ENCODE results near the gene RPS3. TPM values are rescaled to one million over a fixed set of nuclear protein-coding genes. Genes with fewer than 3 reads are reported as not detected.
"Not testable (repeated sequence)": the region's sequence is repeated elsewhere in the genome, so short reads cannot be mapped to it uniquely, and the experiment has no call there.

The RPS3 gene
- total and polyA plus RNA-seq, 4 donors, result 1,036 to 2,813 (median 2,148) TPM

GRCh38 chr11:75406338-75406777 lies 7.0 kb downstream of the RPS3 start:
- WGBS, 2 donors, result 22 to 56% methylated on average over 1 of the region's 1 CpG
- H3K9ac ChIP-seq (ENCODE audit: insufficient read depth in 1 of 2, low read length in 2 of 2), result no peak overlapping the region
- no peak overlapping the region for H3K4me3 ChIP-seq
- DNase-seq (no peak), ATAC-seq (ENCODE audit: insufficient read depth, low FRiP score) (peak; percentile 42)
- TF ChIP-seq CTCF (IDR thresholded peaks at IDR 0.05; ENCODE audit: control extremely low read depth, extremely low read depth), result no peak
- peaks cover 5 to 11% (median 9%) of the 10 kb centered on the region in 5 donors for H3K4me1 ChIP-seq (ENCODE audit: control insufficient read depth in 5 of 5, insufficient read depth in 5 of 5, low read length in 5 of 5)
- no peaks in the 10 kb centered on the region for H3K9me3 ChIP-seq (ENCODE audit: control insufficient read depth in 4 of 4, insufficient read depth in 3 of 4, low read length in 3 of 4)
- no peaks in the 10 kb centered on the region for H3K27me3 ChIP-seq (ENCODE audit: control insufficient read depth in 3 of 3, insufficient read depth in 3 of 3, low read length in 2 of 3)
- no peak overlapping the region for H3K27ac ChIP-seq (ENCODE audit: low read depth in 1 of 2, low read length in 1 of 2)
- H3K36me3 ChIP-seq (ENCODE audit: control insufficient read depth in 4 of 4, insufficient read depth in 4 of 4, low read length in 4 of 4), result peaks cover 41 to 54% (median 51%) of the 10 kb centered on the region in 4 donors

GRCh38 chr11:75408957-75409219 lies 9.6 kb downstream of the RPS3 start:
- H3K27ac ChIP-seq (ENCODE audit: low read depth in 1 of 2, low read length in 1 of 2), result no peak overlapping the region
- no peaks in the 10 kb centered on the region for H3K9me3 ChIP-seq (ENCODE audit: control insufficient read depth in 4 of 4, insufficient read depth in 3 of 4, low read length in 3 of 4)
- DNase-seq, result no peak
- no peaks in the 10 kb centered on the region for H3K27me3 ChIP-seq (ENCODE audit: control insufficient read depth in 3 of 3, insufficient read depth in 3 of 3, low read length in 2 of 3)
- H3K36me3 ChIP-seq (ENCODE audit: control insufficient read depth in 4 of 4, insufficient read depth in 4 of 4, low read length in 4 of 4), result peaks cover 28 to 34% (median 32%) of the 10 kb centered on the region in 4 donors
- no peak for TF ChIP-seq CTCF (IDR thresholded peaks at IDR 0.05; ENCODE audit: control extremely low read depth, extremely low read depth)
- WGBS, 2 donors, result 82 to 84% methylated on average over 2 of the region's 2 CpGs
- no peak overlapping the region for H3K4me3 ChIP-seq
- no peak overlapping the region for H3K9ac ChIP-seq (ENCODE audit: insufficient read depth in 1 of 2, low read length in 2 of 2)
- no peak for ATAC-seq (ENCODE audit: insufficient read depth, low FRiP score)
- peaks cover 0 to 5% (median 0%) of the 10 kb centered on the region in 5 donors for H3K4me1 ChIP-seq (ENCODE audit: control insufficient read depth in 5 of 5, insufficient read depth in 5 of 5, low read length in 5 of 5)

DNA sequence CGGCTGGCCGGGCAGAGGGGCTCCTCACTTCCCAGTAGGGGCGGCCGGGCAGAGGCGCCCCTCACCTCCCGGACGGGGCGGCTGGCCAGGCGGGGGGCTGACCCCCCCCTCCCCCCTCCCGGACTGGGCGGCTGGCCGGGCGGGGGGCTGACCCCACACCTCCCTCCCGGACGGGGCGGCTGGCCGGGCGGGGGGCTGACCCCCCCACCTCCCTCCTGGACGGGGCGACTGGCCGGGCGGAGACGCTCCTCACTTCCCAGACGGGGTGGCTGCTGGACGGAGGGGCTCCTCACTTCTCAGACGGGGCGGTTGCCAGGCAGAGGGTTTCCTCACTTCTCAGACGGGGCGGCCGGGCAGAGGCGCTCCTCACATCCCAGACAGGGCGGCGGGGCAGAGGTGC lies 10.7 kb downstream of the RPS3 start:
- not testable (repeated sequence) for H3K9ac ChIP-seq (ENCODE audit: insufficient read depth in 1 of 2, low read length in 2 of 2); H3K4me1 ChIP-seq (ENCODE audit: control insufficient read depth in 5 of 5, insufficient read depth in 5 of 5, low read length in 5 of 5); H3K27ac ChIP-seq (ENCODE audit: low read depth in 1 of 2, low read length in 1 of 2); DNase-seq; H3K4me3 ChIP-seq; ATAC-seq (ENCODE audit: insufficient read depth, low FRiP score); H3K9me3 ChIP-seq (ENCODE audit: control insufficient read depth in 4 of 4, insufficient read depth in 3 of 4, low read length in 3 of 4); H3K27me3 ChIP-seq (ENCODE audit: control insufficient read depth in 3 of 3, insufficient read depth in 3 of 3, low read length in 2 of 3)
- H3K36me3 ChIP-seq (ENCODE audit: control insufficient read depth in 4 of 4, insufficient read depth in 4 of 4, low read length in 4 of 4), result peaks cover 18 to 29% (median 26%) of the 10 kb centered on the region in 4 donors
- 93 to 94% methylated on average over 7 to 28 of the region's 33 CpGs for WGBS, 2 donors

DNA sequence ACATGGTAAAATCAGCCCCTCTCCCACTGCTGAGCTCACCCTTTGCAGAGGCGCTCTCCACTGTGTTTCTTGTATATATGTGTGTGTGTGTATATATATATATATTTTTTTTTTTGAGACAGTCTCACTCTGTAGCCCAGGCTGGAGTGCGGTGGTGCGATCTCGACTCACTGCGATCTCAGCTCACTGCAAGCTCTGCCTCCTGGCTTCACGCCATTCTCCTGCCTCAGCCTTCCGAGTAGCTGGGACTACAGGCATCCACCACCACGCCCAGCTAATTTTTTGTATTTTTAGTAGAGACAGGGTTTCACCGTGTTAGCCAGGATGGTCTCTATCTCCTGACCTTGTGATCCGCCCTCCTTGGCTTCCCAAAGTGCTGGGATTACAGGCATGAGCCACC lies 13.8 kb downstream of the RPS3 start:
- not testable (repeated sequence) for H3K27ac ChIP-seq (ENCODE audit: low read depth in 1 of 2, low read length in 1 of 2)

DNA sequence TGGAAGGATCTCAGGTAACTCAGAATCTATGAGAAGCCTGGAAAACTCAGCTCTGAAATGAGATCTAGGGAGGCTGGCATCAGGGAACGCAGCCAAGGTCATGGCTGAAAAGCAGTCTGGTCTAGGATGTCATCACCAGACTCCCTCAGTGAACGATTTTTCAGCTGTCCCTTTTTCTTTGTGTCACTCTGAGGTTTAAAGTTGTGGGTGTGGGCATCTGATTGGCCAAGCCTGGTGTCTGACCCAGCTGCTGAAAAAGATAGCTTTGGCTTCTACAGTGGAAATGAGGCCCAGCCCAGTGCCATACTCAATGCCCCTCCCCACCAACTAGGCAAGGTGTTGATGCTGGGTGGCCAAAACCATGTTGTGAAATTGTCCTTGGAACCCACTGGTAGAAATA lies 14.5 kb downstream of the RPS3 start:
- DNase-seq (no peak), ATAC-seq (ENCODE audit: insufficient read depth, low FRiP score) (no peak)
- no peak for TF ChIP-seq CTCF (IDR thresholded peaks at IDR 0.05; ENCODE audit: control extremely low read depth, extremely low read depth)
- H3K9ac ChIP-seq (ENCODE audit: insufficient read depth in 1 of 2, low read length in 2 of 2), result no peak overlapping the region
- no peak overlapping the region for H3K4me3 ChIP-seq
- peaks cover 0 to 18% (median 9%) of the 10 kb centered on the region in 4 donors for H3K36me3 ChIP-seq (ENCODE audit: control insufficient read depth in 4 of 4, insufficient read depth in 4 of 4, low read length in 4 of 4)
- no peak overlapping the region for H3K27ac ChIP-seq (ENCODE audit: low read depth in 1 of 2, low read length in 1 of 2)
- H3K4me1 ChIP-seq (ENCODE audit: control insufficient read depth in 5 of 5, insufficient read depth in 5 of 5, low read length in 5 of 5), result peaks cover 0 to 5% (median 0%) of the 10 kb centered on the region in 5 donors
- WGBS, 2 donors, result 75 to 82% methylated on average over 2 of the region's 2 CpGs
- H3K9me3 ChIP-seq (ENCODE audit: control insufficient read depth in 4 of 4, insufficient read depth in 3 of 4, low read length in 3 of 4), result no peaks in the 10 kb centered on the region
- H3K27me3 ChIP-seq (ENCODE audit: control insufficient read depth in 3 of 3, insufficient read depth in 3 of 3, low read length in 2 of 3), result no peaks in the 10 kb centered on the region

More for the DNA sequence above, 13.8 kb downstream of the RPS3 start:
- not testable (repeated sequence) for DNase-seq; H3K9ac ChIP-seq (ENCODE audit: insufficient read depth in 1 of 2, low read length in 2 of 2); H3K4me3 ChIP-seq; H3K9me3 ChIP-seq (ENCODE audit: control insufficient read depth in 4 of 4, insufficient read depth in 3 of 4, low read length in 3 of 4); H3K4me1 ChIP-seq (ENCODE audit: control insufficient read depth in 5 of 5, insufficient read depth in 5 of 5, low read length in 5 of 5); ATAC-seq (ENCODE audit: insufficient read depth, low FRiP score); H3K27me3 ChIP-seq (ENCODE audit: control insufficient read depth in 3 of 3, insufficient read depth in 3 of 3, low read length in 2 of 3)
- 88 to 95% methylated on average over 10 of the region's 10 CpGs for WGBS, 2 donors
- peaks cover 1 to 18% (median 11%) of the 10 kb centered on the region in 4 donors for H3K36me3 ChIP-seq (ENCODE audit: control insufficient read depth in 4 of 4, insufficient read depth in 4 of 4, low read length in 4 of 4)

Data from lung (tissue), 12 donors.